Spleen (tissue), 11 donors: ENCODE measurements around the gene ST6GALNAC3. TPM values are rescaled to one million over a fixed set of nuclear protein-coding genes. Genes with fewer than 3 reads are reported as not detected.
"Not testable (repeated sequence)": the region's sequence is repeated elsewhere in the genome, so short reads cannot be mapped to it uniquely, and the experiment has no call there.

Experiments used
- DNase-seq: peaks from one replicate; pipeline ENCODE4 v3.0.0-alpha.2; 2020
- H3K27ac ChIP-seq, 8 donors: fragments of 200-600 bp; sonication (generic) in 7 of 8; 1 replicate in 4 of 8; 2 replicates in 4 of 8; pipeline versions ENCODE4 v1.5.0 to v1.8.0; 2016 to 2021; ENCODE audit warnings: inconsistent platforms in 4 of 8, mild to moderate bottlenecking in 4 of 8, moderate library complexity in 1 of 8
- H3K27me3 ChIP-seq, 7 donors: fragments of 200-600 bp; sonication (generic) in 6 of 7; replicated peaks in 1 of 7; 1 replicate in 4 of 7; 2 replicates in 3 of 7; pipeline versions ENCODE4 v1.5.0 to v1.8.0; 2016 to 2021; ENCODE audit warnings: inconsistent platforms in 3 of 7, mild to moderate bottlenecking in 1 of 7
- H3K36me3 ChIP-seq, 6 donors: fragments of 200-600 bp; sonication (generic) in 5 of 6; 1 replicate in 4 of 6; 2 replicates in 2 of 6; pipeline versions ENCODE4 v1.5.0 to v1.8.0; 2016 to 2021; ENCODE audit warnings: inconsistent platforms in 2 of 6
- H3K4me1 ChIP-seq, 6 donors: fragments of 200-600 bp; sonication (generic) in 5 of 6; 1 replicate in 3 of 6; 2 replicates in 3 of 6; pipeline versions ENCODE4 v1.5.0 to v1.8.0; 2016 to 2021; ENCODE audit warnings: inconsistent platforms in 3 of 6
- H3K4me3 ChIP-seq, 8 donors: fragments of 200-600 bp; sonication (generic) in 7 of 8; 1 replicate in 4 of 8; 2 replicates in 4 of 8; pipeline versions ENCODE4 v1.5.0 to v1.8.0; 2016 to 2021; ENCODE audit warnings: inconsistent platforms in 4 of 8, mild to moderate bottlenecking in 4 of 8, moderate library complexity in 2 of 8
- H3K9me3 ChIP-seq, 8 donors: fragments of 200-600 bp; sonication (generic) in 7 of 8; 1 replicate in 4 of 8; 2 replicates in 4 of 8; pipeline versions ENCODE4 v1.5.0 to v1.8.0; 2016 to 2021; ENCODE audit warnings: inconsistent platforms in 4 of 8
- POLR2A ChIP-seq, 3 donors: fragments of 450-650 bp; IDR thresholded peaks; one replicate each; pipeline ENCODE4 v1.5.1; 2017; ENCODE audit warnings: antibody characterized with exemption in 3 of 3, mild to moderate bottlenecking in 1 of 3
- POLR2AphosphoS5 ChIP-seq, 3 donors: sonication (generic); formaldehyde crosslinking; IDR thresholded peaks; one replicate each; pipeline ENCODE4 v1.5.1; 2017; ENCODE audit warnings: antibody characterized with exemption in 3 of 3
- WGBS, 5 donors: extraction: QIAGEN DNeasy Blood & Tissue Kit in 3 of 5; methylation state at CpG; one replicate each; pipeline versions ENCODE4 v1.1.5 to v1.1.7; 2013 to 2018; 5-methylcytosine and 5-hydroxymethylcytosine counted together
- intact Hi-C: fragments of 100-400 bp; cut with DNase I; formaldehyde crosslinking; loops from one replicate; pipeline ENCODE4 v1.15.0; 2023; ENCODE audit warnings: low total_unique reads
- polyA plus RNA-seq, 3 donors: library from polyadenylated mRNA; stranded (reverse); fragments of 200-250 nt; gene quantifications; one replicate each; pipeline ENCODE4 v1.2.1, GENCODE V29; 2013
- total RNA-seq, 7 donors: library from RNA; depleted of rRNA in 3 of 7; stranded (reverse); fragments of >200 nt in 3 of 7; fragmentation: NEBNext Ultra II Directional in 4 of 7; extraction: Animal tissue kit (Norgen Biotek cat#: 25700) in 4 of 7; gene quantifications; one replicate each; pipeline versions ENCODE4 v1.1.0 to v1.2.1, GENCODE V29; 2016 to 2021
- TF ChIP-seq, protein P1 (sequence below), 11 experiments: fragments of 200-600 bp in 7 of 11; fragments of 450-650 bp in 4 of 11; sonication (generic) in 4 of 11; IDR thresholded peaks in 8 of 11; conservative IDR thresholded peaks in 3 of 11; 1 replicate in 7 of 11; 2 replicates in 4 of 11; pipeline versions ENCODE4 v1.4.0 to v1.8.0; 2016 to 2021; ENCODE audit warnings: antibody characterized with exemption in 11 of 11, inconsistent platforms in 4 of 11, mild to moderate bottlenecking in 1 of 11
- donor health status: healthy with polysubstance abuse.
- donor health status: DM: no; HTN: no; CAD: no; lungs with moderate emphysema.
- donor health status: DM: no; HTN: no; CAD: no.
- donor health status: Bipolar disorder and iron deficiency.
- donor health status: healthy.
- donor health status: DM: no; HTN: no; CAD: no.
- donor health status: DM: yes; HTN: yes; CAD: no.

The ST6GALNAC3 gene
- total and polyA plus RNA-seq, 10 donors, result 0.93 to 24.7 (median 10.1) TPM

DNA sequence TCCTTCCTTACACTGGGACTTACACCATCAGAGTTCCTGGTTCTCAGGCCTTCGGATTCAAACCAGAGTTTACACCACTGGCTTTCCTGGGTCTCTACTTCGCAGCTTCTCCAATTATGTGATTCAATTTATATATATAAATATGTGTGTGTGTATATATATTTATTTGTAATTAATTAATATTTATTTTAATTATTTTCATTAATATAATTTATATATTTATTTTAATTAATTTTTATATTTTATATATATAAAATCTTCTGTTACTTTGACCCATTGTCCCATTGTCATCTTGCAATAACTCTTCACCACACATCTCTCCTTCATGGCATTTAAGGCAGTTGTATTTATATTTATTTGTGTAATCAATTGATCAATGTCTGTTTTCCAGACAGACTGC is 28.4 kb upstream of the ST6GALNAC3 start:
- H3K27me3 ChIP-seq, result peaks cover 0 to 4% (median 0%) of the 10 kb centered on the region in 7 donors
- no peaks in the 10 kb centered on the region for H3K4me1 ChIP-seq
- peaks cover 0 to 6% (median 2%) of the 10 kb centered on the region in 8 donors for H3K9me3 ChIP-seq
- TF ChIP-seq POLR2AphosphoS5 (IDR thresholded peaks at IDR 0.05), result no peak
- no peak for TF ChIP-seq POLR2A (IDR thresholded peaks at IDR 0.05)
- TF ChIP-seq, protein P1, sequence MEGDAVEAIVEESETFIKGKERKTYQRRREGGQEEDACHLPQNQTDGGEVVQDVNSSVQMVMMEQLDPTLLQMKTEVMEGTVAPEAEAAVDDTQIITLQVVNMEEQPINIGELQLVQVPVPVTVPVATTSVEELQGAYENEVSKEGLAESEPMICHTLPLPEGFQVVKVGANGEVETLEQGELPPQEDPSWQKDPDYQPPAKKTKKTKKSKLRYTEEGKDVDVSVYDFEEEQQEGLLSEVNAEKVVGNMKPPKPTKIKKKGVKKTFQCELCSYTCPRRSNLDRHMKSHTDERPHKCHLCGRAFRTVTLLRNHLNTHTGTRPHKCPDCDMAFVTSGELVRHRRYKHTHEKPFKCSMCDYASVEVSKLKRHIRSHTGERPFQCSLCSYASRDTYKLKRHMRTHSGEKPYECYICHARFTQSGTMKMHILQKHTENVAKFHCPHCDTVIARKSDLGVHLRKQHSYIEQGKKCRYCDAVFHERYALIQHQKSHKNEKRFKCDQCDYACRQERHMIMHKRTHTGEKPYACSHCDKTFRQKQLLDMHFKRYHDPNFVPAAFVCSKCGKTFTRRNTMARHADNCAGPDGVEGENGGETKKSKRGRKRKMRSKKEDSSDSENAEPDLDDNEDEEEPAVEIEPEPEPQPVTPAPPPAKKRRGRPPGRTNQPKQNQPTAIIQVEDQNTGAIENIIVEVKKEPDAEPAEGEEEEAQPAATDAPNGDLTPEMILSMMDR (IDR thresholded peaks at IDR 0.05 in 8 of 11, conservative IDR thresholded peaks at IDR 0.05 in 3 of 11), result no peak
- intact Hi-C loops, result no loop called here
- WGBS, 5 donors, result 51 to 88% (median 75%) methylated on average over 2 of the region's 2 CpGs
- DNase-seq, result no peak
- H3K4me3 ChIP-seq, result no peak overlapping the region
- H3K27ac ChIP-seq, result no peak overlapping the region
- no peaks in the 10 kb centered on the region for H3K36me3 ChIP-seq

DNA sequence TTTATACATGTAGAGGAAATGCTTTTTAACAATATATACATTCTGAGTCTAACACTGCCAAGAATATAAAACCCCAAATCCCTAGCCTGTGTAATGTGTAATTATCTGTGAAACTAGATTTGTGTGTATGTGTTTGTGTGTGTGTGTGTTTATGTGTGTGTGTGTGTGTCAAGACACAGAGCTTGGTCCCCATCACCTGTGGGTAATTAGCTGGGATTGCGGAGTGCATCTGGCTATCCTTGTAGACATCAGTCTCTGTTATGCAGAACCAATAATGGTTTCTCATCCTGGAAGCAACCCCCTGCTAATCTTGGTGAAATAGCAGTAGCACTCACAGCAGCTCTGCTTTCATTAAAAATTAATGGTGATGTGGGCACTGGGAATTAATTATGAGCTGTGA is 26.3 kb upstream of the ST6GALNAC3 start:
- DNase-seq, result no peak
- Histone ChIP-seq H3K36me3 (no peaks in the 10 kb centered on the region), H3K27me3 (peaks cover 0 to under 1% (median 0%) of the 10 kb centered on the region in 7 donors), H3K4me3 (no peak overlapping the region), H3K9me3 (peaks cover 0 to 6% (median 2%) of the 10 kb centered on the region in 8 donors), H3K4me1 (no peaks in the 10 kb centered on the region), H3K27ac (no peak overlapping the region)
- WGBS, 5 donors, result 86 to 100% (median 97%) methylated on average over 1 of the region's 1 CpG
- intact Hi-C loops, result no loop called here
- TF ChIP-seq, protein P1 (IDR thresholded peaks at IDR 0.05 in 8 of 11, conservative IDR thresholded peaks at IDR 0.05 in 3 of 11), result no peak

DNA sequence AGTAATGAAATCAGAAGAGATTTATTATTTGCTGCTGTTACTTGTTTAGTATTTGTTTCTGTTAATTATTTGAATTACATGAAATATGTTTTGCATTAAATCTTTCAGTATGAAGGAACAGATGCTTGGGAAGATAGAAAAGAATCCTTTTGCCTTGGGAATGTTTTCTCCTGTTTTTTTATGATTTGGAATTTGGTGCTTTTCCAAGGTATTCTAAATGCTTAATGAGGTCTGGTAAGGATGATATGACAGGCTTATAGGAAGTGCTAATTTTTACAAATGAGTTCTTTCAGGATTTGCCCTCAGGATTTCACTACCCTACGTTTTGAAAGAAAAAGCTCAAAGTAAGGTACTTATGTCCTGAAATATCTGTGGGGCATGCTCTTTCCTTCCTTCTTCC is 25.6 kb upstream of the ST6GALNAC3 start:
- intact Hi-C loops, result no loop called here
- DNase-seq, result no peak
- no peaks in the 10 kb centered on the region for H3K4me1 ChIP-seq
- H3K9me3 ChIP-seq, result peaks cover 0 to 6% (median 2%) of the 10 kb centered on the region in 8 donors
- H3K27me3 ChIP-seq, result no peaks in the 10 kb centered on the region
- WGBS, 5 donors, result 34 to 63% (median 43%) methylated on average over 1 of the region's 1 CpG
- H3K4me3 ChIP-seq, result no peak overlapping the region
- no peak overlapping the region for H3K27ac ChIP-seq
- no peaks in the 10 kb centered on the region for H3K36me3 ChIP-seq
- TF ChIP-seq POLR2AphosphoS5 (IDR thresholded peaks at IDR 0.05) (no peak), POLR2A (IDR thresholded peaks at IDR 0.05) (no peak)
- TF ChIP-seq, protein P1 (IDR thresholded peaks at IDR 0.05 in 8 of 11, conservative IDR thresholded peaks at IDR 0.05 in 3 of 11), result no peak

DNA sequence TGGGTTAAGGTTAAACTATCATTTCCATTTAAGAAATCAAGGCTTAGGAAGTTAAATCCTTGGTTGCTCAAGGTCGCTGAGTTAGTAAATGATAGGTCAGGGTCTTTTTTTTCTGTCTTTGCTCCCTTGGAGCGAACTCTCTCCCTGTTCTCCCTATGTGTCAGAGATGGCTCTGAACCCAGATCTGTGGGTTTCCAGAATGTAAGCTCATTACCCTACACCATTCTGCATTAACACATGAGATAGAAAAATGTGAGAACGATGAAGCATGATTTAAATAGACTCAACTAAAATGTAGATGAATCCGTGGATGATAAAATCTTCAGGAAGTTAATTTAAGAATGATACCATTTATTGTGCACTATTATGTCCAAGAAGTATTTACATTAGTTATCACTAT is 25.0 kb upstream of the ST6GALNAC3 start:
- TF ChIP-seq POLR2A (IDR thresholded peaks at IDR 0.05) (no peak), POLR2AphosphoS5 (IDR thresholded peaks at IDR 0.05) (no peak)
- TF ChIP-seq, protein P1 (IDR thresholded peaks at IDR 0.05 in 8 of 11, conservative IDR thresholded peaks at IDR 0.05 in 3 of 11), result no peak
- 68 to 75% (median 72%) methylated on average over 4 of the region's 4 CpGs for WGBS, 5 donors
- no peaks in the 10 kb centered on the region for H3K36me3 ChIP-seq
- H3K27me3 ChIP-seq, result no peaks in the 10 kb centered on the region
- intact Hi-C loops, result no loop called here
- no peak overlapping the region for H3K27ac ChIP-seq
- no peak overlapping the region for H3K4me3 ChIP-seq
- H3K4me1 ChIP-seq, result no peaks in the 10 kb centered on the region
- no peak for DNase-seq
- H3K9me3 ChIP-seq, result peaks cover 0 to 6% (median 2%) of the 10 kb centered on the region in 8 donors

DNA sequence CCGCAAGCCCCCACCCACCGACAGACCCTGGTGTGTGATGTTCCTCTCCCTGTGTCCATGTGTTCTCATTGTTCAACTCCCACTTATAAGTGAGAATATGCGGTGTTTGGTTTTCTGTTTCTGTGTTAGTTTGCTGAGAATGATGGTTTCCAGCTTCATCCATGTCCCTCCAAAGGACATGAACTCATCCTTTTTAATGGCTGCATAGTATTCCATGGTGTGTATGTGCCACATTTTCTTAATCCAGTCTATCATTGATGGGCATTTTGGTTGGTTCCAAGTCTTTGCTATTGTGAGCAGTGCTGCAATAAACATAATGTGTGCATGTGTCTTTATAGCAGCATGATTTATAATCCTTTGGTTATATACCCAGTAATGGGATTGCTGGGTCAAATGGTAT is 24.5 kb upstream of the ST6GALNAC3 start:
- H3K4me3 ChIP-seq, intact Hi-C loops, DNase-seq, H3K9me3 ChIP-seq, H3K27ac ChIP-seq, H3K4me1 ChIP-seq, H3K27me3 ChIP-seq, H3K36me3 ChIP-seq: not testable (repeated sequence)
- 92 to 99% (median 97%) methylated on average over 3 of the region's 3 CpGs for WGBS, 5 donors
